ENCODE measurements around the gene BRD3.

BRD3 gene

DNA sequence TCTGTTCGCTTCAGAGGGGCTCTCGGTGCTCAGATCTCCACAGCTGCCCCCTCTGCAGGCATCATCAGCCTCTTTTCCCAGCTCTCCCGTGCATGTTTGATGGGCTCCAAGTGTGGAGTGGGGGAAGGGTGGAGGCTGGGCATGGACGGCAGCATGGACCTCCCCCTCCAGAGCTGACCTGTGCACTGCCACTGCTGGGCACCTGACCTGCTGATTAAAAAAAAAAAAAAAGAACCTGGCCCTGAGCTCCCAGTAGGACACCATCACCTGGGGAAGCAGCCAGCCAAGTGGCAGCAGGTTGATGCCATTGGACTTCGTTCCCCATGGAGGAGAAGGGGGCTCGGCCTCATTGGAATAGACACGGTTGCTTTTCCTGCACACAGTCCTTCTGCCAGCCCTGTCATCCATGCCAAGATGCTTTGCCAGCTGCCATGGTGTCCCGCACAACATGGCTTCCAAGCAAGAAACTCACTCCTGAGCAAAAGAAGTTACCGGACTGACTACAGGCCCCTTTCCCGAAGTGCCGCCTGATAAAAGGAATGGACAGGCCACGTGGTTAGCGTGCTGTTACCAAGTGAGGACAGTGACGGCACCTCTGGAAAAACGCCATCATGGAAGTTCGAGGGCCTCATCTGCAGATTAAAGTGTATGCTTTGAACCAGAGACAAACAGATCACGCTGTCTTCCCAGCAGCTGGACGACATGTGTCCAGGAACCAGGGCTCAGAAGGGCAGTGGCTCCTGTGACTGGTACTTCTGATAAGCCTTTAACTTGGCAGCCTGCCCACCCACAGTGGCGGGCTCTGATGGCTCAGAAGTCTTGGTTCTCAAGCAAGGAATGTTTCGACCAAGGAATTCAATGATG lies 57.3 kb downstream of the BRD3 start:
- DNase-seq = no peak

DNA sequence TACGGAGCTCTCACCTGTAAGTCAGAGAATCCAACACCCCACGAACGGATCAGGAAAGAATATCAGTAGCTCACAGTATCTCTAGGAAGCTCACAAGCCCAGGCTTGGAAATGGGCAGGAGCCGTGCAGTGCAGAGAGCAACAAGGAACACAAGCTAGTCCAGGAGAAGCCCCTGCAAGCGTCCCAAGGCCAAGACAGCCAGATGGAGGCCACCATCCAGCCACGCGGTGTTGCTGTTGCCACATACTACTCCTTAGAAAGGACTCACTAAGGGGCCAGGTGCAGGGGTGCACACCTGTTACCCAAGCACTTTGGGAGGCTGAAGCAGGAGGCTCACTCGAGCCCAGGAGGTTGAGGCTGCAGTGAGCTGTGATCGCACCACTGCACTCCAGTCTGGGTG lies 60.3 kb downstream of the BRD3 start:
- no peak for DNase-seq

DNA sequence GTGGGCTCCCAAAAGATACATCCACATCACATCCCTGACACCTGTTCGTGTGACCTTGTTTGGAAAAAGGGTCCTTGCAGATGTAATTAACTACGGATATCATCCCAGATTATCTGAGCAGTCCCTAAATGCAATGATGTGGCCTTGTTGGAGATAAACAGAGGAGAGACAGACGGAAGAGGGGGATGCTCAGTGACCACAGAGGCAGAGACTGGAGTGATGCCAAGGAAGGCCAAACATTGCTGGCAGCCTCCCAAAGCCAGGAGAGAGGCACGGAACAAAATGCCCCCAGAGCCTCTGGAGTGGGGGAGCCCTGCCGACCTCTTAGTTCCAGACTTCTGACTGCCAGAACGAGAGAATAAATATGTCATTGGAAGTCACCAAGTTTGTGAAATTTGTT lies 60.7 kb downstream of the BRD3 start:
- DNase-seq = no peak

DNA sequence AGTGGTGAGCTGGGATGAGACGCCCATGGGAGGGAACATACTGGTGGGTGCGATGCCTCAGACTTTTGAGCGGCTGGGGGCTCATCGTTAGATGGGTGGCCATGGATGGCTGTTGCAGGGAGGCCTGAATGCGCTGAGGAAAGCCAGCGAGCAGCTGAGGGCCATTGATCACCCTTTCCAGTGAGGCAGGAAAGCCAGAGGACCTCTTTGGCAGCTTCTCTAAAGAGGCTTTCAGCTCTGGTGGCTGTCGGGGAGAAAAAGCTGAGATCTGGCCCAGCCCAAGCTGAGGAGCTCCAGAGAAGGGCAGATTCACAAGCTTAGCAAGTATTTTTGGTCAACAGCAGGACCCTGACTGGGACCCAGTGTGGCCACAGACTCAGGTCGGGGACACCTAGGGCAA lies 62.4 kb downstream of the BRD3 start:
- DNase-seq = no peak

DNA sequence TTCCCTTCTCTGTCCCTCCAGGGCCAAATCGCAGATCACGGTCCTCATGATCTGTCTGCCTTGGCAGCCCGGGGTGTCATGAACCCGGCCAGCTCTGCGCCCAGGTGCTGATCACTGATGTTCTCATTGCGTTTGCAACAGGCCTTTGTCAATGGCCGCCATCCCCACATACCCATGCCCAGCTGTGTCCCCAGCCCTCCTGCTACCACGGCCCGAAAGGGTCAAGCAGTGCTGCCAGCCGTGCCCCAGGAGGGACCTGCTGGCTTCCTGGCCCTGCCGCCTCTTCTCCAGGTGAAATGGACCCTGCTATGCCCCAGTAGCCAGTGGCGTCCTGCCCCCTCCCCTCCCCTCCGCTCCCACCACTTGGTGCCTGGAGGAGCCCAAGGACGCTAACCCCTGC lies 62.9 kb downstream of the BRD3 start:
- no peak for DNase-seq

DNA sequence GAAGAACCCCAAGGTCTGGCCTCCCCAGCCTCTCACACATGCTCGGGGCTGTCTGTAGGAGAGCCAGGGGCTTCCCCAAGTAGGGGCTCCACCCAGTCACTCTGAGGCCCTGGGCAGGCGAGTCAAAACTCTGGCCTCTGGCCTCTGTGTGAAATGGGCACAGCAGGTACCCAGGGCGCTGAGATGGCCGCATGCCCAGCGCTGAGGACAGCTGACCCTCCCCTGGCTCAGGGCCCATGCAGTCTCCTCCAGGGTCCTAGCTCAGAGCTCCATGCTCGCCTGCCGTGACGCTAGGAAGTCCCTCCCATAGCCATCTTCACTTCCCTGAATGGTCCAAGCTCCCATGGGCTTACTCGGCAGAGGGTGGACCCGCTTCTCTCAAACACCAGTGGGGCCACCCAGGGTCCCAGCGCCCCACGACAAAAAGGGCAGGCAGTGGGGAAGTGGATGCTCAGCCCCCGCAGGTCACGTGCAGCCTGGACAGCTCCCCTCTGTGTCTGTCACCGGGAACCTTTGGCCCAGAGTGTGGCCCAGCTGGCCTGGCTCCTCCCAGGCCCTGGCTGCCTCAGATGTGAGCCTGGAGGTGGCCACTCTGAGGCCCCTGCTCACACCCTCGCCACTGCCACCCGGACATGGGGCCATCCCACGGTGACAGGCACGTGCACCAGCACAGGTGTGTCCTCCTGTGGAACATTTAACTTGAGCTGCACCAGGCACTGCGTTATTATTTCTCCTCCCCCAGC lies 63.5 kb downstream of the BRD3 start:
- DNase-seq = no peak

DNA sequence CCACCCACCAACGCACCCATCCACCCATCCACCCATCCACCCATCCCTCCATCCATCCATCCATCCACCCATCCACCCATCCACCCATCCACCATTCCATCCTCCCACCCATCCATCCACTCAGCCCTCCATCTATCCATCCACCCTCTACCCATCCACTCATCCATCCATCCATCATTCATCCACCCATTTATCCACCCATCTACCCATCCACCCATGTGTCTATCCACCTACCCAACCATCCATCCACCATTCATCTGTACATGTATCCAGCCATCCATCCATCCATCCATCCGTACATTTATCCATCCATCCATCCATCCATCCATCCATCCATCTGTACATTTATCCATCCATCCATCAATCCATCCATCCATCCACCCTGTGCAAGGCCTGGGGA lies 64.6 kb downstream of the BRD3 start:
- no peak for DNase-seq

DNA sequence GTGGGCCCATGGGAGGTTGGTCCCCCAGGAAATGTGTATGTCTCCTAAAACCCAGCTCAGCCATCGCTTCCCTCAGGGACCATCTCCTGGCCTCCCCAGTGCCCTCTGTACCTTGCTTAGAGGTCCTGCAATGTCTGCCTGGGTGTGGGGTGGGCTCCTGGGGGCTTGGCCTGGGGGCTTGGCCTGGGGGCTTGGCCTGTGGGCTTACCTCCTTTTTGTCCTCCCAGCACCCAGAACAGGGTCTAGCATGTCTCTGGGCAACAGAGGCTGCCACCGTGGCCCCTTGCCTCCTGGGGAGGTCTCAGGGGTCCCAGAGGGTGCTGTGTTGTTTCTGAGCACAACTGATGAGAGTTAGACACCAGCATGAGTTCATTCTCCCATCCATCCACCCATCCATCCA lies 65.0 kb downstream of the BRD3 start:
- DNase-seq = no peak

DNA sequence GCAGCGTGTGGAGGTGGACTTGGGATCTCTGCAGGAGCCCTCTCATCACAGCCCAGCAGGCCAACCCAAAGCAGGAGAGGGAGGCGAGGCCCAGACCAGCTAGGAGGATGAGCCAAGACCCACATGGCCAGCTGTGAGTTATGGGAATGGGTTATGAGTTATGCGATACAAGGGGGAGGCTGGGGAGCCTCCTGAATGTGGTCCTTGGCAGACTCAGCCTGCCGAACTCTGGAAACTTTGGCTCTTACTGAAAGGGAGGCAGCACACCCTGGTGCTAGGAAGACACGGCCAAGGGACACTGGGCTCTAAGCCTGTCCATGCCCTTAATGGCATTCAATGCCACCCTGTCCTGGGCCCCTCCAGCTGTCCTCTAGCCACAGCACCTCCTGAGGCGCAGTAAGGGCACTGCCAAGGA lies 68.0 kb downstream of the BRD3 start:
- DNase-seq = no peak

DNA sequence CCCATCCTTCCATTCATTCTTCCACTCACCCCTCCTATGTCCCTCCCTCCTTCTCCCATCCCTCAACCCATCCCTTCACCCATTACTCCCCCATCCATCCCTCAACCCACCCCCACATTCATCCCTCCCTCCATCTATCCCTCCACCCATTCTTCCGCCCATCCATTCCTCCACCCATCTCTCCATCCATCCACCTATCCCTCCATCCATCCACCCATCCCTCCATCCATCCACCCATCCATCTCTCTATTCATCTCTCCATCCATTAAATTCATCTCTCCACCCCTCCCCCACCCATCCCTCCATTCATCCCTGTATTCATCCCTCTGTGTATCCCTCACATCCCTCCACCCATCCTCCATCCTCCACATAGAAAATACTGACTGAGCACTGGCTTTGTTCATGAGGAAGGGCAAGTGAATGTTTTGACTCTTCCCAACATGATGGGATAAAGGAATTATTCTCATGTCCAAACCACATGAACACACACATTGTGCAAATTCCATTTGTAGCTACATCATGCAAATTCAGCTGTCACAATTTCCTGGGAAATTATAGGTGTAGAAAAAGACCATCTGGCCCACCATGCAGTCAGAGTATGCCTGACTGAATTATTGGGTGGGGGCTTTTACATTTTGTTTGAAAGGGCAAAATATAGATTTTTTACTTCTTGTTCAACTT lies 68.8 kb downstream of the BRD3 start:
- no peak for DNase-seq

DNA sequence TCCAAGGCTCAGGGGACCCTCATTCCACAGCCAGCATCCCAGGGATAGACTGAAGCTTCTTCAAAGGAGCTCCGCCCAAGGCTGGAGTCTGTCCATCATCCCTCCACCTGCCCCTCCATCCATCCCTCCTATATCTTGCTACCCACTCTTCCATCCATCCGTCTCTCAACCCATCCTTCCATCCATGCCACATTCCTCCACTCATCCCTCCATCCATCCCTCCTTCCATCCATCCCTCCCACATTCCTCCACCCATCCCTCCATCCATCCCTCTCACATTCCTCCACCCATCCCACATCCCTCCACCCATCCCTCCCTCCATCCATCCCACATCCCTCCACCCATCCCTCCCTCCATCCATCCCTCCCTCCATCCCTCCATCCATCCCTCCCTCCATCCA lies 70.2 kb downstream of the BRD3 start:
- DNase-seq = no peak

DNA sequence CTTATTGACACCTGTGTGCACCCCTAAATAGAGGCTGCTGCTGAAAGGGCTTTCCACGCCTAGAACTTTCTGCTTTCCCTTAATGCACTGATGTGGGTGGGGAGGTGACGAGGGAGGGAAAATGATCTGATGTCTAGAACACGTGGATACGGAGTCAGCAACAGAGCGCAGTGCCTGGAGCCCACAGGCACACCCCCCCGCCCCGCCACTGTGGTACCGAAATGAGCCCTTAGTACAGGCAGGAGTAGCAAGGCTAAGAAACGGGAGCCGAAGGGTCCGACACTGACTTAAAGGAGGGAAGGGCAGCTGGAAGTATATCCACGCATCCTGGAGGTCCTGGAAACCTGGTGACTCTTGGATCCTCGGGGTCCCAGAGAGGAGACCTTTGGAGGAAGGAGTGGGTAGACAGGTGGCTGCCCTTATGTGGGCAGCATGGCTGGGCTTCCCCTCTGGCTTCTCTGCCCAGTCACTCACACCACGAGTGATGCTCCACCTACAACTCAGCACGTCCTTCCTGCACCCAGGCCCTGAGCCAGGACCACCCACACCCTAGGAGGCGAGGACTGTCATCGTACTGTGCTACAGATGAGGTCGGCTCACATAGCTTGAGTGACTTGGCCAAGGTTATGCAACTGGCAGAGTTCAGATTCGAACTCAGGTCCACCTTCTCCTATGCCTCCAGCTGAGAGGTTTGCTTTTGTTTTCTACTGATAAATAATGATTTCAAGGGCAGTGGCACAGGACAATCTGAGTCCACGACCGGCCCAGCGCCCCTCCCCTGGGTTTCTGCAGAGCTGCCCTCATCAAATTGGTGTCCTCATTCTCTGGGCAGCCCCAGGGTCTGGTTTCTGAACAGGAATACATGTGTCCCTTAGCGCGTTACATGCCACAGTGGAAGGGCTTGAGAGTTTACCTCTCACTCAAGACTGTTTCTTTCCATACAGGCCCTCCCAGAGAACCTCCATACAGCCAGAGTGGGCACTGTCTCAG lies 71.0 kb downstream of the BRD3 start:
- no peak for DNase-seq

DNA sequence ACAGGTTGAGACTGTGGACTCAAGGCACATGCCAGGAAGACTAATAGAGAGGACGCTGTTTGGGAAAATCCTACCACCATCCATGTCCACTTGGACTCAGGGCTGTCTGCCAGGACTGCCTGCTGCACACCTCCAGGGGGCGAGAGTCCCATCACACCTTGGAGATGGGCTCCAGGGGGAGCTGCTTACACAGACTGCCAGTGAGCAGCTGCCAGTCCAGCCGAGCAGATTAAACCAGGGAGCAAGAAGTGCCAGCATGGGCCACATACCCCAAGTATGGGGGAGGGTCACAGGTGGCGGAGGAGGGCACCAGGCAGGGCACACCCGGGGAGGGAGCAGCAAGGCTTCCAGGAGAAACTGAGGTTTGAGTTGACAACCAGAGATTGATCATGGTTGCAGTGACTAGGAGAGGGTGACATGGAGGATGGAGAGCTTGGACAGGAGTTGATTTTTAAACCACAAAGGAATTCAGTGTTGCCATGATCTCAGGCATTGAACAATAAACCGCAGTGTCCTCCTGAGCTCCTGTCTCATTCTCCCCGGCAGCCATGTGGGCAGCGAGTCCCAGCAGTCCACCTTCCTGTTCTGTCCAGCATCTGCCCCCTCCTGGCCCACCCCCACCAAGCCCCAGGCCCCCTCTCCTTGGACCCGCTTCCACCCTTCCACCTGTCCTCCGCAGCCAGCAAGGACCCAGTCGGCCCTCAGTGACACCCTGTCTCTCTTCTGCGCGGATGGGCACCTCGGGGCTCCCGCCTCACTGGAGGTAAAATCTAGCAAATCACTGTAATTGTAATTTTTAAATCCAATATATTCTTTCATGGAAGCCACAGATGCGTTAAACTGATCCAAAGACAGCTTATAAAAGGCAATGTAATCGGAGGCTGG lies 72.6 kb downstream of the BRD3 start:
- DNase-seq = no peak

DNA sequence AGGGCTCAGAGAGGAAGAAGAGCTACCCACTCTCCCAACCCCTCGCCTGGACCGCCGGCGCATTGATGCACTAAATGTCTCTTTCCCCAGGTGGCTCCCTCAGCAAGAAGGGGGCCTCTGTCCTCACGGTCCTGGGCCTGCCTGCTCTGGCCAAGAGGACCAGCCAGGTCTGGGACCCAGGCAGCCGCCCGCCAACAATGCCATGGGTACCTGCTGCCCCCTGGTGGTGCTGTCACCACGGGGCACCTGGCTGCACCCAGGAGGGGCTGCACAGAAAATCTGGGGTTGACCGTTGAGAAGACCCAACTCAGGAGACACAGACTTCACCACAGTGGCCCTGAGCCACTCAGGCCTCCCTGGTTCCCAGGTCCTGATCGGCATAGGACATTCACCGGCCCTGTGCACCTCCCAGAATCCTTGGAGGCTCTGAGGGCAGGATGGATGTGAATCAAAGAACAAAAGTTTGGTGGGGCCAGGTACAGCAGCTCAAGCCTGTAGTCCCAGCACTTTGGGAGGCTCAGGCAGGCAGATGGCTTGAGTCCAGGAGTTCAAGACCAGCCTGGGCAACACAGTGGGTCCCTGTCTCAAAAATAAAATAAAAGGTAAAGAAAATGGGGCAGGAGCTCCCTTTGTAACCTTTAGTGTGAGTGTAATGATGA lies 73.3 kb downstream of the BRD3 start:
- peak; percentile 79 for DNase-seq

DNA sequence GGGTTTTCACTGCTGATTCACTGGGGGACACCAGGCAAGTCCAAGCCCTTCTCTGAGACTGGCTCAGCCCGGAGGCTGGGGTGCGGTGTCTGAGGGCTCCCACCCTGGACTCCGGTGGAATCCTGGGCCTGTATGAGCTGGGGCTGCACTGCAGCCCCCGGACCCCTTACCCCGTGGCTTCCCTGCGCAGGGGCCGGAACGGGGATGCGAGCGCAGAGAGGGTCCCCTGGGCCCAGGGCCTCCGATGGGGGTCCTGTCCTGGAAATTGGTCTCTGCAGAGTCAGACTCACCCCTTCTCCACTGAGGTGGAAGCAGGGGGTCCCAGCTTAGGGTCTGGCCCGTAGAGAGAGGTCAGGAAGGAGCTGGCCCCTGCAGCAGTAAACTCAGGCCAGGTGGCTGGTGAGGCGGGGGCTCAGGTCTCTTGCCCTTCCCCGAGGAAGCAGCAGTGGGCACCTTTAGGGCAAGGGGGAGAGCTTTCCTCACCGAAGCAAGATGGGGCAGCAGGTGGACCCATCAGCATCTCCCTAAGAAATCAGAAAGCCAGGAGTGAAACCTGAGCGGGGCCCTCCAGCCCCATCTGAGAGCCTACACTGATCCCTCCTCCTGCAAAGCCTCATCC lies 74.1 kb downstream of the BRD3 start:
- DNase-seq = no peak

DNA sequence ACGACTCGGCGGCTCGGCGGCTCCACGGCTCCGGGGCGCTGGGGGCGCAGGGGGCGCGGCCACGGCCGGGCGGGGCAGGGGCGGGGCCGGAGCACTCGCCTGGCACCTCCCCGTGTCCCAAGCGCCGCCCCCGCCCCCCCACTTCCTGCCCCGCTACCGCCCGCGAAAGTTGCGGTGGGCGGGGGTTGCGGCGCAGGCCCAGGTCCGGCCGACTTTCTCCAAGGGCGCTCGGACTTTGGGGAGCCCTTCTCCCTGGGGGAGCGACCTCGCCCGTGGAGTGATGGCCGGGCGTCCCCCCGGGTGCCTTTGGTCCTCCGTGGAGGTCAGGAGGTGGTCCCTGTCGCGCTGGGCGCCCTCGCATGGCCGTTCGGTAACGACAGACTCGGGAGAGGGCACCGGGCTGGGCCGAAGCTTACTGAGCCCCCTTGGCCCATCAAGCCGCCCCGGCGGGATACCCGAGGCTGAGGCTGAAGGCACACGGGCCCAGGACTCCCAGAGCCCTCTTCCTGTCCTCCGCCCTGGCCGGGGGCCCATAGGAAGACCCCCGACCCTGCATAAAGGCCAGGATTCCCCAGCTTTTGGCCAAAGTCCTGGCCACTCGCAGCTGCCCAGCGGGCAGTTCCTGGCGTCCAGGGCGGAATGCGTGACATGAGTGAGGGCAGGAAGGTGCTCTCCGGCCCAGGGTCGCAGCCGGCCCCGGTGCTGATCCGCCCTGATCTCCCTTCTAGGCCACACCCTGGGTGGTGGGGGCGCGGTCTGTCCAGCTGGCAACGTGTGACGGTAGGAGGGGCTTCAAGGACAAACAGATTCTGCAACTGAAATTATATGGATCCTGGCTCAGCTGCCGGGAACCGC lies 74.8 kb downstream of the BRD3 start:
- DNase-seq = peak; percentile 78

DNA sequence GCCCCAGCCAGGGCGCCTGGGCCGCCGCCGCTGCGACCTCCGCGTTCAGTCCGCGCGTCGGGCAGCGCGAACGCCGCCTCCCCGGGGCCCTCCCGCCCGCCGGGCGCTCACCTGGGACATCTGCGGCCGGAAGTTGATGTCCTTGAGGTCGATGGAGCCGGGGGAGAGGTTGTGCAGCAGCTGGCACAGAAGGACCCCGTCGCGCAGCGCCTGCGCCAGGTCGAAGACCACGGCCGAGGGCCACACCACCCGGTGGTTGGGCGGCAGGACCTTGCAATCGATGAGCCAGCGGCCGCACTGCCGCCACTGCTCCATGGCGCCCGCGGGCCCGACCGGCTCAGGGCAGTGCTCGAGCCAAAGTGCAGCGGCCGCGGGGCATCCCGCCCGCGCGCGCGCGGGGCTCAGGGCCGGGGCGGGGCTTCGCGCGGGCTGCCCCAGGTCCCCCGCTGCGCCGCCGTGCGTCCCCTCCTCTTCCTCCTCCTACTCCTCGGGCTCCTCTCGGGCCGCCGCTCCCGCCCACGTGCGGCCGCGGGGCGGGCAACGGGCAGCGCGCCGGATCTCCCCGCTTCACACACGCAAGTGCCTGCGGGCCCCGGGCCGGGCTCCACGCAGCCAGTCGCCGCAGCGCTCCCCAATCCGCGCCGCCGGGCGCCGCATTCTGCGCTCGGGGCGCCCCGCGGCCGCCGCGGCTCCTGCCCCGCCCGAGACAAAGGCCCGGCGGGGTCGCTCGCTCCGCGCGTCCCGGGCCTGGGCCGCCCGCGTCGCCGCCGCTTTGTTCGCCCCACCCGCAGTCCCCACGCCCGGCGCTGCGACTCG lies 75.7 kb downstream of the BRD3 start, which contains the start of gene VAV2:
VAV2 (minus strand) TSS at position 361 of the 816 bp plus-strand sequence; CDS start at position 315, 46 bp downstream.
- peak; percentile 46 for DNase-seq

DNA sequence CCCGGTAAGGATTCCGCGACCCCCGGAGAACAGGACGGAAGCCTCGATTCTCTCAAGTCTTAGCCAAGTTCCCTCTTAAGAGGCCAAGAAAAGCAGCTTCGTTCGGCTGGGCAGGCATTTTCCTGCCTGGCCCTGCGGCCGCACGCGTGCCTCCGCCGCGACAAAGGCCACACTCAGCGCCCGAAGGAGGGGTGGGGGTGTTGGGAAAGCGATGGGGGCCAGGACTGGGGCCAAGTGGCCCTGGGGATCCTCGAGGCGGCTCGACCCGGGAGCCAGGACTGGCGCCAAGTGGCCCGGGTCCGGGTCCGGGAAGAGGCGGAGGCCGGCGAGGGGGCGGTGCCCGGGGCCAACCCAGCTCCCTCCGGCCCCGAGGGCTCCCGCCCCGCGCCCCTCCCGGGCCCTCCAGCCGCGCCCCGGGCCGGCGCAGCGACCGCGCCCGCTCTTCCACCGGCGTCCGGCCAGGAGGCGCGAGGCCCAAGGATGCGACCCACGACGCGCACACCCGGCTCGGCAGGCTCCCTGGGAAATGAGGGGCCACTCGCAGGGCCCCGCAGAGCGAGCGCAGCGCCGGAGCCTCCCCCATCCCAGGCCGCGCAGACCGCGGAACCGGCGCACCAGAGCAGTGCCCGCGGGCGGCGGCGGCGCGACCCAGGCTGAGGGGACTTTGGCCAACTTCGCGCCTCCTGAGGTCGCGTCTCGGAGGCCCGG lies 76.5 kb downstream of the BRD3 start:
- no peak for DNase-seq

Data from stimulated activated CD4-positive, alpha-beta T cell treated with anti-CD3 and anti-CD28 coated beads, Interleukin-4, amount 100 ng/mL, for 1 hour (primary cell).